LNCAP (cell line): Measurements from ENCODE around the gene REXO1.

Experiments
- TF ChIP-seq, protein P1 (sequence below): fragments of 450-650 bp; IDR thresholded peaks from 2 replicates; pipeline ENCODE4 v1.5.1; 2017; ENCODE audit warnings: mild to moderate bottlenecking

The REXO1 gene

DNA sequence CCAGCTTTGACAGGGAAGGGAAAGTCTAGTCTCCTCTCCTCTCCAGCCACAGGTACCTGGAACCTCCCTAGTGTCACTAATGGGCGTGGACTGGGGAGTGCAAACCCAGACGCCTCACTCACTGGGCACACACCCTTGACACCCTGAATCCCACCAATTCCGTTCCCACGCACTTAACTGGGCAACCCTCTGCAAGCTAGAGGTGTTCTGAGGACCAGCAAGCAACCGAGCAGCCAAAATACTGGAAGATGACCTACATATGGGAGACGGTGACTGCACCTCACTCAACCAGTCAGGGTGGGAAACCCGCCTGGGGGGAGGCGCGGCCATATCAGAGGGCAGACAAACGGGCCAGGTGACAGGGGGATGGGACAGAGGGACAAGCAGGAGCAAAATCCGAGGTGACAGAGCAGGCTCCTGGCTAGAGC lies 36.0 kb upstream of the REXO1 start:
- TF ChIP-seq, protein P1, sequence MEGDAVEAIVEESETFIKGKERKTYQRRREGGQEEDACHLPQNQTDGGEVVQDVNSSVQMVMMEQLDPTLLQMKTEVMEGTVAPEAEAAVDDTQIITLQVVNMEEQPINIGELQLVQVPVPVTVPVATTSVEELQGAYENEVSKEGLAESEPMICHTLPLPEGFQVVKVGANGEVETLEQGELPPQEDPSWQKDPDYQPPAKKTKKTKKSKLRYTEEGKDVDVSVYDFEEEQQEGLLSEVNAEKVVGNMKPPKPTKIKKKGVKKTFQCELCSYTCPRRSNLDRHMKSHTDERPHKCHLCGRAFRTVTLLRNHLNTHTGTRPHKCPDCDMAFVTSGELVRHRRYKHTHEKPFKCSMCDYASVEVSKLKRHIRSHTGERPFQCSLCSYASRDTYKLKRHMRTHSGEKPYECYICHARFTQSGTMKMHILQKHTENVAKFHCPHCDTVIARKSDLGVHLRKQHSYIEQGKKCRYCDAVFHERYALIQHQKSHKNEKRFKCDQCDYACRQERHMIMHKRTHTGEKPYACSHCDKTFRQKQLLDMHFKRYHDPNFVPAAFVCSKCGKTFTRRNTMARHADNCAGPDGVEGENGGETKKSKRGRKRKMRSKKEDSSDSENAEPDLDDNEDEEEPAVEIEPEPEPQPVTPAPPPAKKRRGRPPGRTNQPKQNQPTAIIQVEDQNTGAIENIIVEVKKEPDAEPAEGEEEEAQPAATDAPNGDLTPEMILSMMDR = no peak

DNA sequence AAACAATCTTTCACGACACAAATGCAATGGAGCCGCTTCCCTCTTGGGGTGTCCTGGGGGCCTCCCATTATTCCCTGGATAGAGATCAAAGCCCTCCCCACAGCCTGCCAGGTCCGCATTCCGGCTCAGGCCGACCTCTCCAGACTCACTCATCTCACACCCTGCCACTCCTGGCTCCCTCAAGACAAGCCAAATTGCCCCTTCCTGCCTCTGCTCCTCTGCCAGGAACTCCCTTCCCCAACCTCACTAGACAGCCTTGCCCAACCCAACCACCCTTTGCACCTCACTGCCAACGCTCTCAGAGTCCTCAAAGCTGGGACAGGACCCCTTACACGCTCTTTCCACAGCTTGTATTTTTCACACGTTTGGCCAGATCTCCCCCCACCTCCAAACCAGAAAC lies 35.5 kb upstream of the REXO1 start:
- TF ChIP-seq, protein P1 = no peak

DNA sequence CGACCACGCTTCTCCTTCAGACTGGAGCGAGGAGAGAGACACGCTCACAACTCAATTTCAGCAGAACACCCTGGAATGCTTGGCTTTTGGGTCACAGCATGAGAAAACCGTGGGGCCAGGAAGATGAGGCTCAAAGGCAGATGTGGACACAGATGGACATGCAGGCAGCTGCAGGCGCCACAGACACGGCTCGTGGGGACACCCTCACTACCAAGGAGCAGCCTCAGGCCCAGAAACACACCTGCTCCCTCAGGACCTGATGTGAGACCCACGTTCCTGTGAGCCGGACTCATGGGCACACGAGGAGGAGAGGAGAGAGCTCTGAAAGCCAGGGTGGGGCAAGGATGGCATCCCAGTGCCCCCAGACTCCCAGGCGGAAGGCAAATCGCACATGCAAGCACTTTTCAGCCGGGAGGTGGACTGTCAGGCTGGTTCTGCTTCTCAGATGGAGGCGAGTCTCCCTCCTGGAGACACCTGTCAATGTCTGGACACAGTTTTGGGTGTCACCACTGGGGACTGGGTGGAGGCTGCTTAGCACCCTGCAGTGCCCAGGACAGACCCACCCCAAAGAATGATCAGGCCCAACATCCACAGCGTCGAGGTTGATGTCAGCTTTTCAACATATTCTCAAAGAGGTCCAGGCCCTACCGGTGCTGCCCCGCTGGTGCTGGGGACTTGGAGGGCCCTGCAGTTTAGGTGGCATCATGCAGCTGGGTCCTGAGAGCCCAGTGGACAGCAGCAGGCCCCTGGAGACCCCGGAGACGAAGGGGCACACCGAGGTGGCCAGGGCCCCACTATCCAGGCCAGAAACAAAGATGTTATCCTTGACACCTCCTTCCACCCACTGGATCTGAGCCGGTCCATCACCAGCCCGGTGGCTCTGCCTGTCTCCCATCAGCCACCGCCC lies 34.8 kb upstream of the REXO1 start:
- TF ChIP-seq, protein P1 = no peak

DNA sequence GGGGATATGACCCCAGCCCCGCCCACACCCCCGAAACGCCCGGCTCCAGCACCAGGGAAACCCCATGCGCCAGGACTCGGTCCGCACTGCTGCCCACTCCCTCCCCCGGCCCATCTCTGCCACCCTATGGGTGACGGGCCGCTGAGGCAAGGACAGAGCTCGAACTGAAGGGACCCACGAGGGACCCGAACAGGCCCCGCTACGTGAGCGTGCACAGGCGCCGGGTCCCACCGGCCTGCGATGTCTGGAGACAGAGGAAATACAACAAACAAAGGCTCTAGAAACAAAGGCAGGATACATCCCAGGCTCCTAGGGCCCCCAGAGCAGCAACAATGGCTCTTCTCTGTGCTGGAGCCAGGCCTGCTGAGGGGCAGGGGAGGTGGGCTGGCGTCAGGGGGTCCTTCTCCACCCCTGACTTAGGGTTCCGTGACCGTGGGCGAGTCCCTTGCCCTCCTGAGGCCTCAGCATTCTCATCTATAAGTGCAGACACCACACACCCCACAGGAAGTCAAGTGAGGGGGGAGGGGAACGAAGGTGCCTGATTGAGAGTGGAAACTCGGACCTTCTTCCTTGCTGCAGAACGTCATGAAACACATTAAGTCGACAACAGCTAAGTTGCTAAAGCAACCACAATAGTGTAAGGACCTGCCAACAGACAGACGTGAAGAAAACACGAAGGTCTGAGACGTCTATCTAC lies 34.0 kb upstream of the REXO1 start:
- TF ChIP-seq, protein P1 = no peak

DNA sequence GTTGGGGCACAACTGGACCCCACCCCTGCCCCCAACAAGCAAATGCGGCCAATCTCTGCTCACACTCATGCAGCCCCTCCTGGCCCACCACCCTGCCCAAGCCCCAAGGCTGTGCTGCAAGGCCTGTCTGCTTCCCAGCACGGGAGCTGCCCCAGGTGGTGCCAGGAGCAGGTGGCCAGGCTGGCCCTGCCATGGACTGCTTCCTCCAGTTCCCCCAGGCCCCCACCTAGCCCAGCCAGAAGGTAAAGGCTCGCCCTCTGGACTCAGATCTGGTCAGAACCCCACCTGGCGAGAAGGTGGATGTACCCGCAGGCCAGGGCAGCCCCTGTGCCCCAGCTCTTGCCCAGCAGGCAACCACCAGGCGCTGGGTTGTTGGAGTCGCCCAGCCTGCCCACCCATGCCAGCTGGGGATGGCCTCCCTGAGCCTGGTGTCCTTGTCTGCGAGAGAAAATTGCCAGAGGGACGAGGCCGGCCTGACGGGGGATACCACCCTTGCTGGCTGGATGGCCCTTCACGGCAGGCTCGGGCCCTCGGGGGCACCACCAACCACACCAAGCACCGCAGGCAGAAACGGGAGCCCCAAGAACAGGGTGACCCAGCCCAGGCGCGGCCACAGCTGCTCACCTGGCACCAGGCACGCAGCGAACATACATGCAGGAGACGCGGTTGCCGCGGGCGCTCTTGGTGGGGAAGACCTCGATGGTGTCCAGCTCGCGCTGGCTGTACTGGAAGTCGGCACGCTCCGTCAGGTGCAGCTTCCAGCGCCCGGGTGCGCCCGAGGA lies 32.5 kb upstream of the REXO1 start:
- TF ChIP-seq, protein P1 = no peak

DNA sequence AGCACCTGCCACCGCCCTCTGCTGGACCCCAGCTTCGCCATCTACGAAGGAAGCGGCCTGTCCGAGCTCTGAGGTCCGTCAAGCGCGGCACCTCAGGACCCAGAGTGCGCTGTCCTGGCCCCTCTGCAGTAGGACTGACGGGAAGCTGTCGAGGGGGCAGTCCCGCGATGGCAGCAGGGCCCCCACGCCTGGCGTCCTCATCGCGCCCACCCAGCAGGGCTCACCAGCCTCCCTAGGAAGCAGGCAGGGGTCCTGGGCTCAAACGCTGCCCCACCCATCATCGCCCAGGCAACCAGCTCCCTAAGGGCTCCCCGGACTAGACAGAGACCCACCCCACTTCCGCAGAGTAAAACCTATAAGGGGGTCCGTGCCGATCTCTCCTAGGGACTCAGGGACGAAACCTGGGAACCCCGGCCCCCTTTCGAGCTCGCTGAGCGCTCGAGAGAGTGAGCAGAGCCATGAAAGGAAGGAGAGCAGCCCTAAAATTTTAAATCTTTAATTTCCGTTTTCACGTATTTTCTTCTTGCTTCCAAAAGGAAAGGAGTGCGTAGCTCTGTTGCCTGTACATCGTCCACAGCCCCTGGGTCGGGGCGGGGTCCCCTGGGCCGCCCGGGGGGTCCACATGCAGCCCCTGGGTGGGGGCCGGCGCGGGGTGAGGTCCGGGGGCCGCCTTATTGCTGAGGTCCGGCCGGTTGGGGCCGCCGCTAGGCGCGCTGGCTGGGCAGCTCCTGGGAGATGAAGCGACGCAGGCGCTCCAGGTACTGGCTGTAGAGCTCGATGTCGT lies 28.4 kb upstream of the REXO1 start:
- TF ChIP-seq, protein P1 = peak; percentile 28; the same call in 1 of the 2 replicates
